ENCODE measurements around the gene STON1.
"Not testable (repeated sequence)": the region's sequence is repeated elsewhere in the genome, so short reads cannot be mapped to it uniquely, and the experiment has no call there.

Gene STON1, protein sequence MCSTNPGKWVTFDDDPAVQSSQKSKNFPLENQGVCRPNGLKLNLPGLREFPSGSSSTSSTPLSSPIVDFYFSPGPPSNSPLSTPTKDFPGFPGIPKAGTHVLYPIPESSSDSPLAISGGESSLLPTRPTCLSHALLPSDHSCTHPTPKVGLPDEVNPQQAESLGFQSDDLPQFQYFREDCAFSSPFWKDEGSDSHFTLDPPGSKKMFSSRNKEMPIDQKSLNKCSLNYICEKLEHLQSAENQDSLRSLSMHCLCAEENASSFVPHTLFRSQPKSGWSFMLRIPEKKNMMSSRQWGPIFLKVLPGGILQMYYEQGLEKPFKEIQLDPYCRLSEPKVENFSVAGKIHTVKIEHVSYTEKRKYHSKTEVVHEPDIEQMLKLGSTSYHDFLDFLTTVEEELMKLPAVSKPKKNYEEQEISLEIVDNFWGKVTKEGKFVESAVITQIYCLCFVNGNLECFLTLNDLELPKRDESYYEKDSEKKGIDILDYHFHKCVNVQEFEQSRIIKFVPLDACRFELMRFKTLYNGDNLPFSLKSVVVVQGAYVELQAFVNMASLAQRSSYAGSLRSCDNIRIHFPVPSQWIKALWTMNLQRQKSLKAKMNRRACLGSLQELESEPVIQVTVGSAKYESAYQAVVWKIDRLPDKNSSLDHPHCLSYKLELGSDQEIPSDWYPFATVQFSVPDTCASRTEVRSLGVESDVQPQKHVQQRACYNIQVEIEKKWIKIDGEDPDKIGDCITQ

DNA sequence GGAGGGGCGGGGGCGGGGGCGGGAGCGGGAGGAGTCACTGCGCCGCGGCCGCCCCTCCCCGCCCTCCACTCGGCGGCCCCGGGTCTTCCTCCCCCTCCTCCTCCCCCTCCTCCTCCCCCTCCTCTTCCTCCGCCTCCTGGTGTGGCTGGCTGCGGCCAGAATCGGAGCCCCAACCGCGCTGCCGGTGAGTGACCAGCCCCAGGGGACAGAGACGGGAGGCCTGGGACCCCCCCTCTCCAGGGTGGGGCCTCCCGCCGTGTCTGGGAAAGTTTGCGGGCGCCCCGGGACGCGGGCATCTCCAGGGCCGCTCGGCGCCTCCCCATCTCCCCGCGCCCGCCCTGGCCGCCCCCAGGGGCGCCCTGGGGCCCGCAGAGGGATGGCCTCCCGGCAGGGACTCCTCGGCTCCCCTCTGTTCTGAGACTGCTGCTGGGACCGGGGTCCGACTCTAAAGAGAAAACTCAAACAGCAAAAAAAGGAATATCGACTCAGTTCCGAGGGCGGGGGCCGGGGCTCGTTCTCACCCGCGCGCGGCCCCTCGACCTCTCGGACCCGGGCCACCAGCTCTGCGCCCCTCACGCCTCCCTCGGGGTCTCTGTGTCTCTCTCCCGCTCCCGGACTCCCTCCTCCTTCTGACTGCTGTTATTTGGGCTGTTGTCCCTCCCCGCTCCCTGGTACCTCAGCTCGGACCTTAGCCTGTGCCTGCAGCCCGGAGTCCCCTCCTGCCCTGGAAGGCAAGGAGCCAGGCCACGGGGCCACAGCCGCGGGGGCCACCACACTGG, at the start of gene STON1:
TSS of gene STON1 (plus strand) at position 122 of the 779 bp plus-strand sequence. CDS start 50,480 bp downstream, outside the sequence.
- peak; percentile 77 for DNase-seq

DNA sequence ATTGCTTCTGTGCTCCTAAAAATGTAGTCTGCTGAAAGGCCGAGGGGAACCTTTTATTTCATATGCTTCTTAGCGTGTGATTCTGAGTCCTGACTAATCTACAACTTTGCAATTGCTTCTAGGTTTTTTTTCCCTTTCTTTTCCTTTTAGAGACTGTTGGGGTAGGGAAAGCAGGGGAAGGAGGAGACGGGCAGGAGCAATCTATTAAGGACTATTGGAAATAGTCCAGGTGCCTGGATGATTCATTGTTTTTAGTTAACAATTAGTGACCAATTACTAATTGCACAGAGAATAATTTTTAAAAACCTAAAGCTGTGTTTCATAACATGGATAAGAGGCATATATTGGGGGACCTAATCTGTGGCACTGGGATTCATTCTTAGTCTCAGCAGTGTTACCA, 49.4 kb upstream of the STON1 start:
- DNase-seq: no peak

DNA sequence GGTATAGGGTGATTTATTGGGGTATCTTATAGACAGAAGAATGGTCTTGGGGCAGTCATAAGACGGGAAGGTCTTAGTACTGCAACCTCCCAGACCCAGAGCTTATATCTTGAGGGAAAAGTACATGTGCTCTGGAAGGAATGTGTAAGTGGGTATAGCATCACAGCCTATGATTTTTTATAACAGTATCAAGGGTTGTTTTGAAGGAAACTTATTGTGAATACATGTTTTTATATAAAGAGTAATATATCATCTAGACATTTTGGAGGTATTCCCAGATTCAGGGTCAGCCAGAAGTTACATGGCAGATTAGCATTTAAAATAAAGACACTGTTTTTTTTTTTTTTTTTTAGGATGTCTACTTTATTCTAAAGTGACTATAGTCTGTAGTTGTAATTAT, 47.6 kb upstream of the STON1 start:
- DNase-seq: no peak

DNA sequence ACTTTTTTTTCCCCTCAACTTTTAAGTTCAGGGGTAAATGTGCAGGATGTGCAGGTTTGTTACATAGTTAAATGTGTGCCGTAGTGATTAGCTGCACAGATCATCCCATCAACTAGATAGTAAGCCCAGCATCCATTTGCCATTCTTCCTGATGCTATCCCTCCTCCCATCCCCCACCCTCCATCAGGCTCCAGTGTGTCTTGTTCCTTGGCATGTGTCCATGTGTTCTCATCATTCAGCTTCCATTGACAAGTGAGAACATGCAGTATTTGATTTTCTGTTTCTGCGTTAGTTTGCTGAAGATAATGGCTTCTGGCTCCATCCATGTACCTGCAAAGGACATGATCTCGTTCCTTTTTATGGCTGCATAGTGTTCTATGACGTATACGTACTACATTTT, 47.2 kb upstream of the STON1 start:
- no peak for DNase-seq

DNA sequence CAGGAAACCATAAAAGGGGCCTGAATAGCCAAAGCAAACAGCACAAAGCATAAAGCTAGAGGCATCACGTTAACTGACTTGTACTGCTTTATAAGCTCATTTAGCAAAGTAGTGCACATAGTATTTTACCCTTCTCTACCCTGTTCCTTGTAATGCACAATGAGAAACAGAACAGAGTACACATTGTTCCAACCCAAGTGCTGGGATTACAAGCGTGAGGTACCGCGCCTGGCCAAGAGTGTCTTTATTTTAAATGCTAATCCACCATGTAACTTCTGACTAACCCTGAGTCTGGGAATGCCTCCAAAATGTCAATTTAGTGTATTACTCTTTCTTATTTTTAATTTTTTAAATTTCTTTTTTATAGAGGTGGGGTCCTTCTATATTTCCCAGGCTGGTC, 46.4 kb upstream of the STON1 start:
- no peak for DNase-seq

DNA sequence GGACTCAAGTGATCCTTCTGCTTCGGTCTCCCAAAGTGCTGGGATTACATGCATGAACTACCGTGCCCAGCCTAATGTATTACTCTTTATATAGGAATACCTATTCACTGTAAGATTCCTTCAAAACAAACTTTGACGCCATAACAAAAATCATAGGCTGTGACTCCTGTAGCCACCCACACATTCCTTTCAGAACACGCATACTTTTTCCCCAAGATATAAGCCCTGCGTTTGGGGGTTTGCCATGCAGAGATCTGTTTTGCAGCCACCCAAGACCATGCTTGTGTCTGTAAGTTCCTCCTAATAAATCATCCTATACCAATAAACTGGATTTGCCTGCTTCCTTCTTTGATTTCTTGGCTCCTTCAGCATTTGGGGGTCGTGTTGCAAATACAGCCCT, 46.0 kb upstream of the STON1 start:
- DNase-seq: no peak

DNA sequence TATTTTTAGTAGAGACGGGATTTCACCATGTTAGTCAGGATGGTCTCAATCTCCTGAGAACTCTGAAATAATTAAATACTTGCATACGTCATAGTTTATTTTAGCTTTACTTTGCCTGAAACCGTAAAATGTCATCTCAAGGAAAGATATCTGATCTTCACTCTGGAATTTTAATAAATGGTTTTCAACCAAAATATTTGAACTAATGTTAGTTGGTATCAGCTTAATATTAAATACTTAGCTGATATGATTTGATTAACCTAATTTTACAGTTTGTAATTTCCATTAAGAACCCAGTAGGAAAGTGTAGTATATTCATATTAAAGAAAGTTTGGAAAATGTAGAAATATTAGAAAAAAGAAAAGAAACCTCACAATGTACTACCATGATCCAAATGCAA, 41.4 kb upstream of the STON1 start:
- DNase-seq: no peak

DNA sequence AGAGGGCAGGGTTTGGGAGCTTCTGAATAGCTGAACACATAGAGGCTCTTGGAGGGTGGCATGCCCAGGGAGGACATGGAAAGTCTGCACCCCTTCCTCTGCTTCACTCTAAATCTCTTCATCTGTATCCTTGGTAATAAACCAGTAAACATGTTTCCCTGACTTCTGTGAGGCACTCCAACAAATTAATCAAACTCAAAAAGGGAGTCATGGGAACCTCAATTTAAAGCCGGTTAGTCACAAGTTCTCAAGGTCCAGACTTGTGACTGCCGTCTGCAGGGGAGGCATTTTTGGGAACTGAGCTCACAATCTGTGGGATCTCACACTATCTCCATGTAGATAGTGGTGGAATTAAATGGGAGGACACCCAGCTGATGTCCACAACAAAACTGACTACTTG, 33.1 kb upstream of the STON1 start:
- DNase-seq: no peak

DNA sequence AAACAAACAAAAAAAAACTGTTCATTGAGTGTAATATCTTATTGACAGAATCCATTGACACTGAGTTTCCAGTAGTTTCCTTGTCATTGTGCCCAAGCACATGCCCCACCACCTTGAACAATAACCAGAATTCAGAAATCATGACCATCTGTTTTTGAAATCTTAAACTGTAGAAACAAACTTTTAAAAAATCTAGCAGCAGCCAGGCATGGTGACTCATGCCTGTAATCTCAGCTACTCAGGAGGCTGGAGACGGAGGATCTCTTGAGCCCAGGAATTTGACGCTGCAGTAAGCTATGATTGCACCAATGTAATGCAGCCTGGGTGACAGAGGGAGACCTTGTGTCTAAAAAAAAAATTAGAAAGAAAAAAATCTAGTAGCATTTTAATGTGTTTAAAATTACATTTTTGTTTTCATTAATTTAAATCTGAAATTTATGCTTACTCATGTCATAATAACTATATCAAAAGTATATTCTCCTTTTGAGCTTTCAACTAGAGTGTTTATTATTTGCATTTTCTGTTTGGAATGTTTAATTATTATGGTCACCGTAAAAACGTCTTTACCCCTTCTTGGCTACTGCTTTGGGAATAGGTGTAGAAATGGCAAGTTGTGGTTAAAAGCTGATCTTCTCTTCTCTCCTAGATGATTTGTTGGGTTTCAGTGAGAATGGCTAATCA, 25.2 kb upstream of the STON1 start:
- DNase-seq: no peak

DNA sequence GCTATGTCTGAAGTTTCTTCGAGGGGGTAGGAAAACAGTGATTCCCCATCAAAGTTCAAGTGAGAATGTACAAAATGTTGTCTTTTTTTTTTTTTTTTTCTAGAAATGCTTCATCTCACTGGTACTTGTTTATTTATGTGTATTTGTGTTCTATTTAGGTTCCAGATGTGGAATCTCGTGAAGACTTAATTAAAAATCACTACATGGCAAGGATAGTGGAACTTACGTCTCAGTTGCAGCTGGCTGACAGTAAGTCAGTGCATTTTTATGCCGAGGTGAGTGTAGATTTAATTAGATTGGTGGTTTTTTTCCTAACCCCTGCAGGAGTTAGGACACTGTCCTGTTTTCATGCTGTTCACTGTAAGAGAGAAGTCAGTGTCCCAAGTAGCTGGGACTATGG, 22.8 kb upstream of the STON1 start:
- no peak for DNase-seq

DNA sequence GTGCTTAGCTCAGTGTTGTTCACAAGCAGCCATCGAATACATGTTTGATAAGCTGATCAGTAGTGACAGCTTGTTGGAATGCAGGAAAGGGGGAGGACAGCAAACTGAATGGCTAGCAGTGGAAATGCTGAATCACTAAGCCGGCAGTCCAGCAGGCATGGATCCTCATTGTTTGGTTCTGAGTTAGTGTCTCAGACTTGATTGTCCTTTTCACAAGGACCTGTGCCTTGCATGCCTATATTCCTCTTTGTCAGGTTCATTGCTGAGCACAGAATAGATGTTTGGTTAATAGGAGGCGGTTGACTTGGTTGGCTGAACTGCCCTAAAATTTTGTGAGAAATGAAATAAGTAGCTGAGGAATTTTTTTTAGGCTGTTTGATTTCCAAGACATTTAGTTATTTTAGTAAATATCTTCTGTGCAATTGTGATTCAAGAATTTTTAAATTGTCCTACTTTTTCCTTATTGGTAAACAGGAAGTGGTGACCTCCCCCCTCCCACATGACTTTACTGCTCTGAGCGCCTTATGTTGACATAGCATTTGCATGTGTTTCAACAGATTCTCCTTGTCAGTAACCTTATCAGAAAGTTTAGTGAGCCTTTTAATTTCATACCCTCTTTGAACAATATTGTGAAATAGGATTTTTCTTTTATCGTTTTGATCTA, 21.4 kb upstream of the STON1 start:
- DNase-seq: peak; percentile 23

DNA sequence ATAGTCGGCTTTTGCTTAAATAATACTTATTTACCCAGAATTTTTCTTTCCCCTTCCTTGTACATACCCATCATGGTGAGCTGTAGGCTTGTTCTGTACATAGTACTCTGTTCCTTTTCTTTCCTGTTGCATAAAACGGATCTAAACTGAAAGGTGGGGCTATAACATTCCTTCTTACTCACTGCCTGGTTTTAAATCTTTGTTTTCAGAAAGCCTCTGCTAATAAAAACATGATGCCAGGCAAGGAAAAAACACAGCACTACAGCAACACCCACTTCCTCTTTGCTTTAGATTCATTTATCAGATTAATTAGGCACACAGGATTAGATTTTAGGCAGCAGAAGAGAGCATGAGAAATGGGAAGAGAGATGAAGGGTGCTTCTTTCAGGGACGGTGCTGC, 19.6 kb upstream of the STON1 start:
- no peak for DNase-seq

DNA sequence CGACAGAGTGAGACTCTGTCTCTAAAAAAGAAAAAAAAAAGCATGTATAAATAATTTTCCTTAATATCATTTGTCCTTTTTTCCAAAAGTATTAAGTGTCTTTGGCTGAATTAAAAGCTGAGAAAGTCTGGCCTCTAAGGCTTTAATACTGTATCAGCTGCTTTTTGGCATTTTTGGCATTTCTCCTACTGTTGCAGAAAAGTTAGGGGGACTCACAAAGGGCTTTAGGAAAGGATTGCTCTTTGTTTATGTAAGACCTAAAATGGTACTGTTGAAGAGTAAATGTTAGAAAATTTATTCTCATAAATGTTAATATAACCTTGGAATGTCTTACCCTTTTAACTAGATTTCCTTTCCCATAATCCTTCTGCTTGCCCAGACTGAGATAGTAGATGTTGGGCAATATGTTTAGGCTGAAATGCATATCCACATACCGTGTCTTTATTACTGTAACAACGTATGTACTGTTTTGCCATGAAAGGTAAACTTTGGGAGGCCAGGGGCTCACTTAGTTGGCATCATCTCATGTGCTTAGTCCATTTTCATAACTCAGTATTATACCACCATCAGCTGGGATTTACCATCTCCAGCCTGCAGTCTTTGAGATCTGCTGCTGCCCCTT, 18.0 kb upstream of the STON1 start:
- no peak for DNase-seq

DNA sequence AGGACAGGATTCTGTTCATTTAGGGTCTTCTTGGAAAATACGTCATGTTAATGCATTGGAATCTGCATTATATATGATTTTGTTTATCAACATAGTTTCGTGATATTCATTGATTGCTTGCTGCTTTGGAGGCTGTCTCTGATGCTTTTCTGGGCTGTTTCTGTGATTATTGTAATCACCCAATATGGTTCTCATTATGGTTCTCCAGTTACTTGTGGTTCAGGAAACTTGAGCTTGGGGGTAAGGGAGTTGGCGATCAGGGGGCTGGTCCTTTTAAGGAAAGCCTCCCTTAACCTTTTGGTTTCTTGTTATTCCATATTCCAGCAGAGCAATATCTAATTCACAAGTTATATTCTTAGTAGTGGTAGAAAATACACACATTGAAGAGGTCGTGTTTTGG, 17.4 kb upstream of the STON1 start:
- no peak for DNase-seq

DNA sequence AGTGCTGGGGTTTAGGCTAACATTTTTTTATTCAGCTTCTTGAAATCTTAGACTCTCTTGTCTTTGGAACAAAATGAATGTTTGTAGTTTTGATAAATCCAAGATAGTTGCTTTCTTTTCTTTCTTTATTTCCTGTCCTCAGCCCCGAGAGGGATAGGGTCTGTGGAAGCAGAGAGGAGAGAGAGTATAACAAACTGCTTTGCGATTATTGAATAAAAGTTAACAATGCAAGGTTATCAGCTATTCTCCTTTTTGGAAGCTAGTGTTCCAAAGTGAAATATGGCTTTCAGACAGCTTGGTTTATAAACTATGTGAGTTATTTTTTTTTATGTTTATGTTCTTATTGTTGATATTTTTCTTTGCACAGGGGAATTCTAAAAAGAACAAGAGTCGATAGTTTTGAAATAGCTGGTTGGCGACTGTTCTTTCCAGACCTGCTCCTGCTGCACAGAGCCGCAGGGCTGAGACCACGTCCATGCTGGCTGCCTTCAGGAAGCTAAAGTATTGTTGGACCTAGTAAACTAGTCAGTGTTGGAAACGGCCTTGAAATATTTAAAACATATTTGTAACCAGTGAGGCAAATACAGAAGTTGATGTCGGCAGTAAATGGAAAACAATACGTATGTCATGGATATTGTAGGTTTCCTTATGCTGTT, 15.5 kb upstream of the STON1 start:
- DNase-seq: no peak

DNA sequence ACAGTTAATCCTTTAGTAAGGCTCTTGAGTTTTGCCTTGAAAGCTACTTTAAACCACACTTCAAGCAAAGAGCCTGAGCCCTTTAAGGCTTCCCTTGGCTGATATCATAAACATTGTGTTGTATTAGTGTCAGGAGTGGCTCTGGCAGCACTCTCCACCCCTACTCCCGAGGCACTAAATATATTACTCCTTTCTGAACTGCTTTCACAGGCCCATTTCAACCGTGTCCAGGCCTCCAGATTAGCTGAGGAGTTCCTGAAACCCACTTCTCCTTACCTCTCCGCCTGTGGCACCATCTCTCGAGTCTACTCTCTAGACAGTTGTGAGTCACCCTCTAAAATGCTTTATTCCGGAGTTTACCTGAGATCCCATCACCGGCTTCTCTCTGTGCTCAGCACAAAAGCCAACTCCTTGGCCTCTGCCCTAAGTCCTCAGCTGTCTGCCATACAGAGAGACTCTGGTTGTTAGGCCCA, 14.4 kb upstream of the STON1 start:
- DNase-seq: no peak

DNA sequence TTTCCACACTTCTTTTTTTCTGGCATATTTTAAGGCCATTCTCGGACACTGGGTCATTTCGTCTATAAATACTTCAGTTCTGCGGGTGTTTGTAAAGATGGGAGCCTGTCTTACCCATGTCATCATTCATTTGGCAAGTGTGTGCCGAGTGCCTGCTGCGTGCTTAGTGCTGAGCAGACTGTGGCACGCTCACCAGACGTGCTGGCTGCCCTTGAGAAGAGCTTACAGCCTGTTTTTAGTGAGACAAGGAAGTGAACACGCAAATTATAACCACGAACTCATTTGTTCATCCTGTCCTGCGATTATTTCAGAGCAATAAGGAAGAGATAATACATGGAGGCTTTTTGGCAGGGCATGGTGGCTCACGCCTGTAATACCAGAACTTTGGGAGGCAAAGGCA, 10.4 kb upstream of the STON1 start:
- no peak for DNase-seq

DNA sequence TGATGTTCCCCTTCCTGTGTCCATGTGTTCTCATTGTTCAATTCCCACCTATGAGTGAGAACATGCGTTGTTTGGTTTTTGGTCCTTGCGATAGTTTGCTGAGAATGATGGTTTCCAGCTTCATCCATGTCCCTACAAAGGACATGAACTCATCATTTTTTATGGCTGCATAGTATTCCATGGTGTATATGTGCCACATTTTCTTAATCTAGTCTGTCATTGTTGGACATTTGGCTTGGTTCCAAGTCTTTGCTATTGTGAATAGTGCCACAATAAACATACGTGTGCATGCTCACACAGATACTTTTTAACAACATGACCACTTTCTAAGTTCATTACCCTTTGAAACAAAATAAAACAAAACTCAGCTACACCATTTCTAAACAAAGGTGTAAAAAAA, 5.2 kb upstream of the STON1 start:
- not testable (repeated sequence) for DNase-seq

DNA sequence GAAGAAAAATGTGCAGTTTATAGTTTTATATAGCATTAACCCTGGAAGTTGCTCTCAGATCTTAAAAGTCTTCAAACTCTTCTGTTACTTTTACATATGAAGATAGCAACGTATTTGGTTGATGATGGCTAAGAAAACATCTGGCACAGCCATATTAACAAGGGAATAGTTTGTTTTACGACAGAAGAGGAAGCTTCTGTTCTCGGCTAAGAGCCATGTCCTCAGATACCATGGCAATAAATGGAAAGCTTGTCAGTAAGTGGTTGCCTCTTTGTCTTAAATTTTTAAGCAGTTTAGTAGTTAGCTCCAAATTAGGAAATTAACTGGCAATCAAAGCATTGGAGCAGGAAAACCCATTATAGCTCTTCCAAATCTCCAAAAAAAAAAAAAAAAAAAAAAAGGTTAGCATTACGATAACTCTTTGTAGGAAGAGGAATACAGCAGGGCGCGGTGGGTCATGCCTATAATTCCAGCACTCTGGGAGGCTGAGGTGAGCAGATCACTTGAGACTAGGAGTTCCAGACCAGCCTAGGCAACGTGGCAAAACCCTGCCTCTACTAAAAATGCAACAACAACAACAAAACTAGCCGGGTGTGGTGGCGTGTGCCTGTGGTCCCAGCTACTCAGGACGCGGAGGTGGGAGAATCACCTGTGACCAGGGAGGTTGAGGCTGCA, 4.5 kb upstream of the STON1 start:
- DNase-seq: no peak

DNA sequence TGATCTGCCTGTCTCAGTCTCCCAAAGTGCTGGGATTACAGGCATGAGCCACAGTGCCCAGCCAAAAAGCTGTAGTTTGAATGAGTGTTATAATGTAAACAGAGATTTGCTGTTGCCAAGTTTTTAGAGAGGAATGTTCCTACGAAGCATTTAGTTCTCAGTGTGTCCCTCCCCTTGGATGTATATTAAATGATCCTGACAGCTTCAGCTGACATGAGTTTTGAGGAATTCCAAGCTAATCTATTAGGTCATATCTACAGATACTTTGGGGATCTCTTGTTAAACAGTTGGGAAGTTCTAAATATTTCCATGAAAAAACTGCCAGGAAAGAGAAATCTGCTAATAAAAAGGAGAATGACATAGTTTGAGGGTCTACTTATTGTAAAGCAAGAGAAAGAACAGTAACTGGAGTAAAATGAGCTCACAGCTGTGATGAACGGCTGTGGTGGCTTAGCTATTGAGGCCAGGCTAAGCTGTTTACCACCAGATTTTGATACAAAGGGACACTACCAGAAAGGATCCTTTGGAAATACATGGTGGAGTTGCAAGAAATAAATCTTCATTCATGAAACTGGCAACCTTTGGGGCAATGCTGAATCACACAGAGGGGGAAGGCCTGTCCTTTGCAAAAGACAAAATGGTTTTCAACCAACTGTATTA, 2.6 kb upstream of the STON1 start:
- DNase-seq: peak; percentile 29

All from retina (tissue), 1 donor.